DMS79 treated with DMSO at 0.1 percent for 48 hours (cell line): ENCODE data around the gene AUNIP.

Experiments
- DNase-seq: peaks from one replicate; lab custom pipeline; 2025; lab: John Stamatoyannopoulos, UW

AUNIP gene

GRCh38 chr1:25828491-25828890 lies 30.8 kb downstream of the AUNIP start:
- no peak for DNase-seq

GRCh38 chr1:25826571-25826970 lies 32.7 kb downstream of the AUNIP start:
- no peak for DNase-seq

GRCh38 chr1:25825605-25826004 lies 33.7 kb downstream of the AUNIP start:
- DNase-seq: no peak

- no peak for DNase-seq
Measured at GRCh38 chr1:25821630-25822091, 37.6 kb downstream of the AUNIP start.

DNA sequence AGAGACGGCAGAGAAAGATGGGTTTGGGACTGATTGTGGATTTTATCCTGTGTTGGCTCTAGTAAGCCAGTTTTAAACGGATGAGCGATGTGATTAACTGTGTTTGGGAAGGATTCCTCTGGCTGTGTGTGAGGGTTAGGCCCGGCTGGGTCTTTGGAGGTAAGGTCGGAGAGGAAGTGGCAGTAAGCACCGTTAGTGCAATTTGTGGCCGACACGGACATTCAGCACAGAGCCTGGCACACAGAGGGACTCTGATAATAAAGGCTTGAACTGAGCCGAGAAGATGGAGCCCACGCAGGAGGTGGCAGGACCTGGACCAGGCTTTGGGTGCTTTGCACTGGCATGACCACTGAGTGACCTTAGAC lies 38.2 kb downstream of the AUNIP start:
- no peak for DNase-seq

GRCh38 chr1:25820247-25821111 lies 38.8 kb downstream of the AUNIP start:
- peak; percentile 11 for DNase-seq

DNA sequence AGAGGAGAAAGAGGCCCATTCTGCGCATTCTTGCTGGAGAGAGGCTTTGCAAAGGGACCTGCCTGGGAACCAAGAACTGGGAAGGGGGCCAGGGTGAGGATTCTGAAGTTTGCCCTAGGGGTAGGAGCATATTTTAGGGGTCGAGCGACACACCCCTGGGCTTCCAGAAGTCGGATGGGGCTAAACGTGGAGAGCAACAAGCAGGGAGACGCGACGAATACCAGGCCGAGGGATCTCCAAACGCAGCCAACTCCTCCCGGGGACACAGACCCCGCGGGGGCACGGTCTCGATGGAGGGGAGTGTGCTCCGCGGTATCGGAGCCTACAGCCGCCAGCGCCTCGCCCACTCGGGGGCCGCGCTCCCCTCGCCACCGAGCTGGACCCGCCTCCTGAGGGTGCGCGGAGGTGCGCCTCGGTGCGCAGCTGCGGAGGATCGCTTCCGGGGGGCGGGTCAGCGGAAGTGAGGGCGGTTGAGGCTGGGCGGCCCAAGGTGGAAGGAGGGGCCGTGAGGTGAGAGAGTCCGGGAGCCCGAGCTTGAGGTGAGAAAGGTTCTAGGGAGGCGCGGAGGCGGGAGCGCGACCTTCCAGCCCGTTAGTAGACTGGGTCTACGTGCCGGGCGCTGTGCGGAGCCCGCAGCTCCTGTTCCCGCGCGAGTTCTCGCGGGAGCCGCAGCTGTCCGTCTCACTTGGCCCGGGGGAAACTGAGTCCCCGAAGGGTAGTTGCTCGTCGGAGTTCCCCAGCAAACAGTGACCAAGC lies 39.6 kb downstream of the AUNIP start, which contains the start of gene MTFR1L:
TSS of gene MTFR1L (plus strand) at position 464 of the 756 bp plus-strand sequence. CDS start 3,151 bp downstream, outside the sequence.
- DNase-seq: peak; percentile 81

GRCh38 chr1:25818569-25818968 lies 40.7 kb downstream of the AUNIP start:
- no peak for DNase-seq

GRCh38 chr1:25817840-25818501 lies 41.3 kb downstream of the AUNIP start:
- no peak for DNase-seq

DNA sequence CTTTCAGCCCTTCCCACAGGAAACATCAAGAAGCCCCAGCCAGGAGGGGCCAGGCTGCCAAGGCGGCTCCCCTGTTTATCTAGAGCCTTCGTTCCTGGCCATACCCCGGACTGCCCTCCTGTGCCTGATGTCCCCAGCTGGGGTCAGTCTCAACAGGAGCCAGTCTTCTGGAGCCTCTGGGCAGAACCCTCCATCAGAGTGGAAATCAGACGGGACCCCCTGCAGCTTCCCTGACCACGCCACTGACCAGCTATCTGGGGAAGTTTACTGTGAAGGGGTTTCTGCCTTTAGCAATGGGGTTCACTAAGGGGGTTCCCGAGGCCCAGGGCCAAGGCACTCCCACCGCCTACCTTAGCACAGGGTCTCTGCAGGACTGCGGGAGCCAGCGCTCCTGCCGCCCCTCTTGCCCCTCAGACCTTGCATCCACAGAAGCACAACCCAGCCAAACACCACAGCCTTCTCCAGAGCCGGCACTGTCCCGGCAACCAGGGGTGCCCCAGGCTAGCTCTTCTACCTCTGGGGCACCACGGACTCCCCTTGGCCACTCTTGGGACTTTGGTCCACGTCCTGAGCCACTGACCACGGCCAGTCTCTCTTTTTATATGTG lies 43.0 kb downstream of the AUNIP start:
- no peak for DNase-seq

DNA sequence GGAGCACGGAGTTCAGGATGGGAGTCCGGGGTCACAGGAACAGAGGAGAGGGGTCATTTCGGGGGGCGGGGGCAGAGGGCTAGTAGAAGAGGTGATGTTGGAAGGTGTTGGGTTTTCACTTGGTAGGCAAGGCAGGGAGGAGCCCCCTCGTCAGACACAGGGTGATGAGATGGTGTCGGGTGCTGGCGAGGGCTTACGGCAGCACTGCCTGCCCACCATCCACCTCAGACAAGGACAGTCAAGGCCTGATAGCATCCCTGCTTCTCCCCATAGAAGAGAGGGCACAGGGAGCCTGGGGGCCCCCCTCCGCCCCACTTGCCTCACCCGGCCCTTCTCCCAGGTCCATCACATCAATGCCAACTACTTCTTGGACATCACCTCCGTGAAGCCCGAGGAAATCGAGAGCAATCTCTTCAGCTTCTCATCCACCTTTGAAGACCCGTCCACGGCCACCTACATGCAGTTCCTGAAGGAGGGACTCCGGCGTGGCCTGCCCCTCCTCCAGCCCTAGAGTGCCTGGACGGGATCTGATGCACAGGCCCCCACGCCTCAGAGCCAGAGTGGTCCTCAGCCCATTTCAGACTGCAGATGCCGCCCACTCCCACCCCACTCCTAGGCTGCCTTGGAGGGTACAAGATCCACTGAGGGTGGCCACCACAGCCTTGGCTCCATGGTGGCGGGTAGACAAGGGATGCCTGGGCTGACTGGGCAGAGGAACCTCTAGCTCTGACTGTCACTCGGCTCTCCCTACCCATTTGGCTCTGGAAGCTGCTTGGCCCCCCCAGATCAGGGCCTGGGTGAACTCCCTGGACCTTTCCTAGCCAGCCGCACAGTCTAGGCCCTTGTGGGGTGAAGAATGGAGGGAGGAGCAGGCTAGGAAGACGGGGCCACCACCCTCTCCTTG lies 43.8 kb downstream of the AUNIP start:
- no peak for DNase-seq

- no peak for DNase-seq
Measured at GRCh38 chr1:25814549-25815087, 44.6 kb downstream of the AUNIP start.

DNA sequence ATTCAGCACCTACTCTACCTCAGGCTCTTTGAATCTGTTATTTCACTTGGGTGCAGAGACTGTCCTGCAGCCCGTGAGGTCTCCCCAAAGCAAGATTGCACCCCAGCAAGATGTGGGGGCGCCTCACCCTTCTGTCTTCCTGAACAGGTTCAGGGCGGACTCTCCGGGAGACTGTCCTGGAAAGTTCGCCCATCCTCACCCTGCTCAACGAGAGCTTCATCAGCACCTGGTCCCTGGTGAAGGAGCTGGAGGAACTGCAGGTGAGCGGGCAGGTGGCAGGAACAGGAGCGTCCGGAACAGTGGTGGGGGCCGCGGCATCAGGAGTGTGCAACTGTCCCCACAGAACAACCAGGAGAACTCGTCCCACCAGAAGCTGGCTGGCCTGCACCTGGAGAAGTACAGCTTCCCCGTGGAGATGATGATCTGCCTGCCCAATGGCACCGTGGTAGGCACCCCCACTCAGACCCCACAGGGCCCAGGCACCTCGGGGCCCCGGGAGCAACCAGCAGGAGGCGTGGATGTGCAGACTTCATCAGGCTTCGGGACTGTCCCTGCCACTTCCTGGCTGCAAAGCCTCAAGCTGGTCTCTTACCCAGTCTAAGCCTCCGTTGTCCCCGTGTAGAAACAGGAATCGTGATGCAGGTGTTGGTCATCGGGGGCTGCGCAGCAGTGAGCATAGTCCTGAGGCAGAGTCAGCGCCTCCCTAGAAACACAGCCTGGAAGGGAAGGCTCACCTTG lies 45.4 kb downstream of the AUNIP start:
- DNase-seq: no peak

- DNase-seq: no peak
Measured at GRCh38 chr1:25813071-25813733, 46.1 kb downstream of the AUNIP start.

GRCh38 chr1:25811384-25812082 lies 47.7 kb downstream of the AUNIP start:
- no peak for DNase-seq

- peak; percentile 67 for DNase-seq
Measured at GRCh38 chr1:25810341-25811299, 48.6 kb downstream of the AUNIP start.

- DNase-seq: no peak
Measured at GRCh38 chr1:25809929-25810328, 49.3 kb downstream of the AUNIP start.
